Endometrium (tissue), 2 donors: ENCODE results near the gene SAT2.

Experiments used
- FAIRE-seq: peaks from 2 replicates; lab custom pipeline; 2012; peaks lifted over from hg19 to GRCh38; lab: Jason Lieb, UNC
- donor health status: control.
- donor health status: control.

The SAT2 gene

GRCh38 chr17:7590743-7591142, 36.9 kb downstream of the SAT2 start:
- FAIRE-seq, result no peak

- FAIRE-seq, result no peak
Observed at GRCh38 chr17:7589891-7590691, 37.5 kb downstream of the SAT2 start, which contains the start of gene SOX15. TSS of gene SOX15 (minus strand) at chr17:7590094. CDS start at chr17:7589676, 418 bp downstream.

GRCh38 chr17:7589204-7589868, 38.3 kb downstream of the SAT2 start:
- no peak for FAIRE-seq

- FAIRE-seq, result no peak
Observed at GRCh38 chr17:7588553-7589203, 38.9 kb downstream of the SAT2 start.

- no peak for FAIRE-seq
Observed at GRCh38 chr17:7587420-7588151, 40.0 kb downstream of the SAT2 start.

GRCh38 chr17:7586673-7587419, 40.8 kb downstream of the SAT2 start:
- FAIRE-seq, result no peak

- peak; percentile 93 for FAIRE-seq
Observed at GRCh38 chr17:7583253-7584109, 44.1 kb downstream of the SAT2 start, which contains the start of gene MPDU1. TSS of gene MPDU1 (plus strand) at chr17:7583852. CDS start at chr17:7583863, 11 bp downstream.

- FAIRE-seq, result no peak
Observed at GRCh38 chr17:7582396-7583252, 45.0 kb downstream of the SAT2 start.

GRCh38 chr17:7580604-7581575, 46.7 kb downstream of the SAT2 start:
- FAIRE-seq, result no peak

GRCh38 chr17:7579834-7580603, 47.6 kb downstream of the SAT2 start:
- no peak for FAIRE-seq

GRCh38 chr17:7579001-7579833, 48.4 kb downstream of the SAT2 start, which contains the start of gene CD68:
TSS of gene CD68 (plus strand) at chr17:7579638. CDS start at chr17:7579678, 40 bp downstream.
- no peak for FAIRE-seq

- no peak for FAIRE-seq
Observed at GRCh38 chr17:7577327-7578199, 50.1 kb downstream of the SAT2 start.

GRCh38 chr17:7576432-7576937, 51.1 kb downstream of the SAT2 start:
- FAIRE-seq, result no peak
